ENCODE data around the gene GABPB2. TPM values are rescaled to one million over a fixed set of nuclear protein-coding genes. Genes with fewer than 3 reads are reported as not detected.
"Not testable (repeated sequence)": the region's sequence is repeated elsewhere in the genome, so short reads cannot be mapped to it uniquely, and the experiment has no call there.

GABPB2 gene
- total RNA-seq, 1 experiment from 2014 or later: 8.1 TPM

- TF ChIP-seq CTCF (IDR thresholded peaks at IDR 0.05) (no peak), SIN3A (IDR thresholded peaks at IDR 0.05; ENCODE audit: borderline replicate concordance, insufficient read depth, low read depth, low read length) (no peak), POLR2AphosphoS5 (IDR thresholded peaks at IDR 0.05; ENCODE audit: low read depth, low read length) (no peak), TCF7L2 (IDR thresholded peaks at IDR 0.05; ENCODE audit: low read depth, low read length) (no peak)
- TF ChIP-seq, protein P1, sequence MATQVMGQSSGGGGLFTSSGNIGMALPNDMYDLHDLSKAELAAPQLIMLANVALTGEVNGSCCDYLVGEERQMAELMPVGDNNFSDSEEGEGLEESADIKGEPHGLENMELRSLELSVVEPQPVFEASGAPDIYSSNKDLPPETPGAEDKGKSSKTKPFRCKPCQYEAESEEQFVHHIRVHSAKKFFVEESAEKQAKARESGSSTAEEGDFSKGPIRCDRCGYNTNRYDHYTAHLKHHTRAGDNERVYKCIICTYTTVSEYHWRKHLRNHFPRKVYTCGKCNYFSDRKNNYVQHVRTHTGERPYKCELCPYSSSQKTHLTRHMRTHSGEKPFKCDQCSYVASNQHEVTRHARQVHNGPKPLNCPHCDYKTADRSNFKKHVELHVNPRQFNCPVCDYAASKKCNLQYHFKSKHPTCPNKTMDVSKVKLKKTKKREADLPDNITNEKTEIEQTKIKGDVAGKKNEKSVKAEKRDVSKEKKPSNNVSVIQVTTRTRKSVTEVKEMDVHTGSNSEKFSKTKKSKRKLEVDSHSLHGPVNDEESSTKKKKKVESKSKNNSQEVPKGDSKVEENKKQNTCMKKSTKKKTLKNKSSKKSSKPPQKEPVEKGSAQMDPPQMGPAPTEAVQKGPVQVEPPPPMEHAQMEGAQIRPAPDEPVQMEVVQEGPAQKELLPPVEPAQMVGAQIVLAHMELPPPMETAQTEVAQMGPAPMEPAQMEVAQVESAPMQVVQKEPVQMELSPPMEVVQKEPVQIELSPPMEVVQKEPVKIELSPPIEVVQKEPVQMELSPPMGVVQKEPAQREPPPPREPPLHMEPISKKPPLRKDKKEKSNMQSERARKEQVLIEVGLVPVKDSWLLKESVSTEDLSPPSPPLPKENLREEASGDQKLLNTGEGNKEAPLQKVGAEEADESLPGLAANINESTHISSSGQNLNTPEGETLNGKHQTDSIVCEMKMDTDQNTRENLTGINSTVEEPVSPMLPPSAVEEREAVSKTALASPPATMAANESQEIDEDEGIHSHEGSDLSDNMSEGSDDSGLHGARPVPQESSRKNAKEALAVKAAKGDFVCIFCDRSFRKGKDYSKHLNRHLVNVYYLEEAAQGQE (IDR thresholded peaks at IDR 0.05; ENCODE audit: insufficient read depth in 1 of 2, low read depth in 2 of 2, low read length in 1 of 2): no peak
- no peak for ATAC-seq
- no peaks in the 10 kb centered on the region for H3K27me3 ChIP-seq (ENCODE audit: control insufficient read depth, insufficient read depth, low read length)
- no peaks in the 10 kb centered on the region for H3K36me3 ChIP-seq (ENCODE audit: control insufficient read depth, insufficient read depth, low read length)
- no peak overlapping the region for H3K4me3 ChIP-seq (ENCODE audit: low read depth in 2 of 2, low read length in 2 of 2)
- H3K4me1 ChIP-seq (ENCODE audit: control insufficient read depth, insufficient read depth, low read length): no peaks in the 10 kb centered on the region
- ChIA-PET POLR2A (no interaction called here), CTCF (no interaction called here)
- no TSS peak for BruUV-seq (replicated peaks)
- H3K9me3 ChIP-seq (ENCODE audit: control insufficient read depth, insufficient read depth, low read depth, low read length): no peaks in the 10 kb centered on the region
- intact Hi-C loops (cut with micrococcal nuclease; ENCODE audit: unreplicated experiment) (no loop called here), in situ Hi-C loops (cut with HindIII; ENCODE audit: low pct_unique_long_range_greater_than_20kb, low sequenced_read_pairs) (no loop called here)
- no peak overlapping the region for H3K27ac ChIP-seq (ENCODE audit: low read length)
- no peak for DNase-seq (ENCODE audit: low read depth, low spot score)
Measured at GRCh38 chr1:151085953-151086559, 15.5 kb downstream of the GABPB2 start.

DNA sequence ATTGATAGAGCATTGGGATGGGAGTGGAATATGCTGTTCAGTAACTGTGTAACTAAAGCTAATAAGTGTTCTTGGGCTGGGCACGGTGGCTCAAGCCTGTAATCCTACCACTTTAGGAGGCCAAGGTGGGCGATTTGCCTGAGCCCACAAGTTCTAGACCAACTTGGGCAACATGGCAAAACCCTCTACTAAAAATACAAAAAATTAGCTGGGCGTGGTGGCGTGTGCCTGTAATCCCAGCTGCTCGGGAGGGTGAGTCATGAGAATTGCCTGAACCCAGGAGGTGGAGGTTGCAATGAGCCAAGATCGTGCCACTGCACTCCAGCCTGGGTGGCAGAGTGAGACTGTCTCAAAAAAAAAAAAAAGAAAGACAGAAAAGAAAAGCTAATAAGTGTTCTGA, 26.9 kb downstream of the GABPB2 start:
- H3K27ac ChIP-seq (ENCODE audit: low read length); H3K4me3 ChIP-seq (ENCODE audit: low read depth in 2 of 2, low read length in 2 of 2); H3K4me1 ChIP-seq (ENCODE audit: control insufficient read depth, insufficient read depth, low read length); ATAC-seq; intact Hi-C loops (cut with micrococcal nuclease; ENCODE audit: unreplicated experiment); H3K27me3 ChIP-seq (ENCODE audit: control insufficient read depth, insufficient read depth, low read length); H3K9me3 ChIP-seq (ENCODE audit: control insufficient read depth, insufficient read depth, low read depth, low read length); H3K36me3 ChIP-seq (ENCODE audit: control insufficient read depth, insufficient read depth, low read length); BruUV-seq (replicated peaks); DNase-seq (ENCODE audit: low read depth, low spot score): not testable (repeated sequence)
- in situ Hi-C loops (cut with HindIII; ENCODE audit: low pct_unique_long_range_greater_than_20kb, low sequenced_read_pairs): loop anchor here (5.0 kb wide), 1 partner anchor 35 kb away; no protein-coding TSS in a partner anchor
- CTCF ChIA-PET: interaction anchor here (0.9 kb wide), 1 partner anchor 58 kb away, joined by 4 read pairs; no protein-coding TSS in a partner anchor
- POLR2A ChIA-PET: interaction anchor here (0.7 kb wide), 1 partner anchor 837 kb away, joined by 3 read pairs; no protein-coding TSS in a partner anchor

- H3K4me1 ChIP-seq (ENCODE audit: control insufficient read depth, insufficient read depth, low read length): no peaks in the 10 kb centered on the region
- H3K4me3 ChIP-seq (ENCODE audit: low read depth in 2 of 2, low read length in 2 of 2): no peak overlapping the region
- no peak for DNase-seq (ENCODE audit: low read depth, low spot score)
- no peak overlapping the region for H3K27ac ChIP-seq (ENCODE audit: low read length)
- H3K9me3 ChIP-seq (ENCODE audit: control insufficient read depth, insufficient read depth, low read depth, low read length): no peaks in the 10 kb centered on the region
- TF ChIP-seq CTCF (IDR thresholded peaks at IDR 0.05): no peak
- no peak for TF ChIP-seq POLR2AphosphoS5 (IDR thresholded peaks at IDR 0.05; ENCODE audit: low read depth, low read length)
- TF ChIP-seq, protein P1 (IDR thresholded peaks at IDR 0.05; ENCODE audit: insufficient read depth in 1 of 2, low read depth in 2 of 2, low read length in 1 of 2): no peak
- no peak for TF ChIP-seq SIN3A (IDR thresholded peaks at IDR 0.05; ENCODE audit: borderline replicate concordance, insufficient read depth, low read depth, low read length)
- no peak for TF ChIP-seq TCF7L2 (IDR thresholded peaks at IDR 0.05; ENCODE audit: low read depth, low read length)
- no peaks in the 10 kb centered on the region for H3K27me3 ChIP-seq (ENCODE audit: control insufficient read depth, insufficient read depth, low read length)
- ATAC-seq: no peak
- ChIA-PET POLR2A (interaction anchor here (0.7 kb wide), 1 partner anchor 837 kb away, joined by 3 read pairs; no protein-coding TSS in a partner anchor), CTCF (interaction anchor here (0.9 kb wide), 1 partner anchor 57 kb away, joined by 4 read pairs; no protein-coding TSS in a partner anchor)
- intact Hi-C loops (cut with micrococcal nuclease; ENCODE audit: unreplicated experiment) (no loop called here), in situ Hi-C loops (cut with HindIII; ENCODE audit: low pct_unique_long_range_greater_than_20kb, low sequenced_read_pairs) (loop anchor here (5.0 kb wide), 1 partner anchor 34 kb away; no protein-coding TSS in a partner anchor)
- BruUV-seq (replicated peaks): no TSS peak
- no peaks in the 10 kb centered on the region for H3K36me3 ChIP-seq (ENCODE audit: control insufficient read depth, insufficient read depth, low read length)
Measured at GRCh38 chr1:151098126-151098525, 27.6 kb downstream of the GABPB2 start.

All from Panc1 (cell line).